ENCODE data around the gene LAMA5.
A peak's percentile ranks its signal among the peaks of the same experiment; 100 is the strongest.

Gene LAMA5

GRCh38 chr20:62311832-62312661 lies 55.1 kb downstream of the LAMA5 start:
- DNase-seq, result no peak

- no peak for DNase-seq
Observed at GRCh38 chr20:62311150-62311549, 56.0 kb downstream of the LAMA5 start.

DNA sequence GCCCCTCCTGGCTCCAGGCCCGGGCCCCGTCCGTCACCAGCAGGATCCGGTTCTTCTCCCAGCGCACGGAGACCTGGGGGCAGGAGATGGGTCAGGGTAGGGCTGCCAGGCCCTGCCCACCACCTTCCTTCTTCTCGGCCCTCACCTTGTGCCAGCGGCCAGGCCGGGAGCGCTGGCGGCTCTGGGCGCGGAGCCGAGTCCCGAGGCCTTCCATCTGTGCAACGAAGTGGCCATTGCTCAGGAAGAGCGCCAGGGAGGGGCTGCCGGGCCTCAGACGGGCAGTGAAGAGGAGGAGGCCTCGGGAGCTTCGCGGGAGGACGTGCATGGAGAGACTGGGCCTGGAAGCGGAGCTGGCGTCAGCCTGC lies 56.4 kb downstream of the LAMA5 start:
- no peak for DNase-seq

- no peak for DNase-seq
Observed at GRCh38 chr20:62309947-62310756, 57.0 kb downstream of the LAMA5 start.

GRCh38 chr20:62309198-62309944 lies 57.7 kb downstream of the LAMA5 start:
- DNase-seq, result no peak

DNA sequence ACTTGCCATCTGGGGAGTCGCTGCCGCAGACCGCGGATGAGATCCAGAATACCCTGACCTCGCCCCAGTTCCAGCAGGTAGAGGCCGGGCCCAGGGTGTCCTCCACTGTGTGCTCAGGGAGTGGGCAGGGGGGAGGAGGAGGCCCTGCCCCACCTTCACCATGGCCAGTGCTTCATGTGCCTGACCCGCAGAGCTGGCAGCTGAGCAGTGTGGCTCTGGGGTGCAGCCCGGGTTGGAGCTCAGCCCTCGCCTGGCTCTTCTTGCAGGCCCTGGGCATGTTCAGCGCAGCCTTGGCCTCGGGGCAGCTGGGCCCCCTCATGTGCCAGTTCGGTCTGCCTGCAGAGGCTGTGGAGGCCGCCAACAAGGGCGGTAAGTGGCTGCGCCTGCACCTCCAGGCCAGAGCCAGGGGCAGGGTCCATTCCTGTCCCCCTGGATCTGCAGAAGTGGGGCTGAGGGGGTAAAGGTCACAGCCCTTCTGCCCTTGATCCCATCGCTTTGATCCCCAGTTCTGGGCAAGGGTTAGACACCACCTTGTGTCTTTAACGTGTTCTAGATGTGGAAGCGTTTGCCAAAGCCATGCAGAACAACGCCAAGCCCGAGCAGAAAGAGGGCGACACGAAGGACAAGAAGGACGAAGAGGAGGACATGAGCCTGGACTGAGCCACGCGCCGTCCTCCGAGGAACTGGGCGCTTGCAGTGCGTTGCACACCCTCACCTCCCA lies 58.9 kb downstream of the LAMA5 start:
- DNase-seq, result no peak

- DNase-seq, result peak; percentile 5
Observed at GRCh38 chr20:62307226-62308101, 59.6 kb downstream of the LAMA5 start.

DNA sequence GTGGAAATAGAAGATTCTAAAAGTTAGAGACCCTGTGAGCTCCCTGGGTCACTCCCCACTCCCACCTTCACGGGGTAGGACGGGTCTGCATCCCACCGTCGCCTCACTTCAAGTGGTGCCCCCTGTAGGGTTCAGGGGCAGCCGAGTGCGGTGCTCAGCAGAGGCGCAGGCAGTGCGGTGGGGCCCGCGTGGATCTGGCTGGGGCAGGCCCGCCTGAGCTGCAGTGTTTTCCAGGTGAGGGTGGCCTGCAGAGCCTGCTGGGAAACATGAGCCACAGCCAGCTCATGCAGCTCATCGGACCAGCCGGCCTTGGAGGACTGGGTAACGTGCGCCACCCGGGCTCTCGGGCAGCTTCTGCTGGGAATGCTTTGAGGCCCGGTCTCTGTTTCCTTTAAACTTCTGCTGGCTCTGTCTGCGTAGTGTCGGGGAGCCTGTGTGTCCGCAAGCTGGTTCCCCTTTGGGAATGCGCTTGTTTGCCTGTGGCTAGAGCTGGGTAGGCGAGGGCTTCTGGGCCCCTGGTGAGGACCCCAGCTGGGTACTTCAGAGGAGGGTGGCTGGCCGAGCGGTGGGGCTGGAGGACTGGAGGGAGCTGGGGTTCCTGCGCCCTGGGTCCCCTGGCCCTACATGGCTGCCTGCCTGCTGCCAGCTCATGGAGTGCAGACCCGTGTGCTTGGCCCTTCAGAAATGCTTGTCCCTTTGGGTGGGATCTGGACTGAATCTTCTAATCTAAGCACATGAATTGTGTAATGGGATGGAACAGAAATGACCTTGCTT lies 60.5 kb downstream of the LAMA5 start:
- no peak for DNase-seq

DNA sequence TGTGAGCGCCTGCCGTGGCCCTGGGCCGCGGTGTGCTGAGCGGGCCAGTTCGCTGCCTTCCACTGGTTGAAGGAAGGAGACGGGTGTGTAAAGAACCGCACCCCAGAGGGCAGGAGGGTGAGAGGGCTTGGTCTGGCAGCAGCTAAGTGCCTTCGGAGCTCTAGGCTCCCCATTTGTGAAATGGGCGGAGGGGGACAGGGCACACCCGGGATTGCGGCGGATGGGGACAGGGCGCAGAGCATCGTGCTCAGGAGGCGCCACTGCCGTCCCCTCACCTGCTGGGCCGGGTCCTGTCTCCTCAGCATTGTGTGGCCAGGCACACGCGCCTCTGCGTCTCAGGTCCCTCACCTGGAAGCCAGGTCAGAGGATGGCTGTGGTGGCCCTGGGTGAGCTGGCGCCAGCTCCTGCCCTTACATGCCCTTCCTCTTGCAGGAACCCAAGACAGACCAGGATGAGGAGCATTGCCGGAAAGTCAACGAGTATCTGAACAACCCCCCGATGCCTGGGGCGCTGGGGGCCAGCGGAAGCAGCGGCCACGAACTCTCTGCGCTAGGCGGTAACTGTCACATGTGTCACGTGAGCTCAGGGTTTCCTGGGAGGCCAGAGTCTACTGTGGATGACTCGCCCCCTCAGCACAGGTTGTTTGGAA lies 61.2 kb downstream of the LAMA5 start:
- no peak for DNase-seq

DNA sequence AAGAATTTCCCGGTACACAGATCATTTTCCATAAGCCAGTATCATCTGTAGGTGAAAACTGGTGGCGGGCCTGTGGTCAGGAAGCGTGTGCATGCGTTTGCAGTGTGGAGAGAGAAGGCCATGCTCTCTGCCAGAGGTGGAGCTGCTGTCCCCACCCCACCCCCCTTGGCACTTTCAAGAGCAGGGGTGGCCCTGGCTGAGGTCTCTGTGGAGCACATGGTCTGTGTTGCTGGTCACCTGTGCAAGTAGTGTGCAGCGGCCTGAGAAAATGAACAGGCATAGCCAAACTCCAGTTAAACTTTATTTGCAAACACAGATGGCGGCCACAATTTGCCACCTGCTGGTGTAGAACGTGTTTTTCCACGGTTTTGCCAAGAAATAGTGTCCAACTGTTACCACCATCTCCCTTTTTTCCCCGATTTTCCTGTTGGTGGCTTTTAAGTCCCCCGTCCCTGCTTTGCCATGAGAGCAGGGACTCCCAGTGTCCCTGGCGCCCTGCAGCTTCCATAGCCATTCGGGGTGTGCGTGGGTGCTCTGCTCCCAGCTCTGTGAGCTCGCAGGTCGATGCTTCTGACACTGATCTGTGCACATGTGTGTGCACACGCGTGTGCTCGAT lies 61.9 kb downstream of the LAMA5 start:
- no peak for DNase-seq

- no peak for DNase-seq
Observed at GRCh38 chr20:62304331-62305148, 62.6 kb downstream of the LAMA5 start.

GRCh38 chr20:62303340-62304226 lies 63.5 kb downstream of the LAMA5 start:
- DNase-seq, result peak; percentile 27

- DNase-seq, result no peak
Observed at GRCh38 chr20:62303062-62303339, 64.1 kb downstream of the LAMA5 start.

DNA sequence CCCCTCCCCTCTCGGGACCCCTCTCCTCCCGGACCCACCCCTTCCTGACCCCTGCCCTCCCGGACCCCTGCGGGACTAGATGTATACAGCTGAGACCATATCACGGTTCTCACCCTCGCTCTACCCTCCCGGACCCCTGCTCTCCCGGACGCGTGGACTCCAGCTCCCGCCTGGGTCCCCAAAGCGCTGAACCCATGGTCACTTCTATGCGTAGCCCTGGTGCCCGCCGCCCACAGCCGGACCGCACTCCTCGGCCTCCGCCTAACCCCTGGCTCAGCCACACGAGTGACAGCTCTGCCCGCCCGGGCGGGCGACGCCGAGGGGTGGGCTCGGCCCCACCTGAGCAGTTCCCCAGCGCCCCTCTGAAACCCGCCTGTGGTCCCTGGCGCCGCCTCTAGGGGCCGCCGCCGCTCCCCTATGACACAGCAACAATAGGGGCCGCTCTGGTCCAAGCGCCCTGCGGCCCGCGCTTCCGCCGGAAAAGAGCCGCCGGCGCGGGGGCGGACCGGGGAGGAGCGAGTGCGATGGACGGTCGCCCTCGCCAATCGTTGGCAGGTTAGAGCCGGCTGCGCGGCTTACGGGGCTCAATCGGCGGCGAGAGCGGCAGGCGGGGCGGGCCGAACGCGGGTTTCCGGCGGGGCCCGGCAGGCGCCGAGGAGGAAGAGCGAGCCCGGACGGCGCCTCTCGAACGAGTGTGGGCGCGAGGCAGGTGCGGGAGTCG lies 64.6 kb downstream of the LAMA5 start, which contains the start of gene ADRM1:
ADRM1 (plus strand) TSS at position 657 of the 721 bp plus-strand sequence. CDS start 572 bp downstream, outside the sequence.
- DNase-seq, result peak; percentile 95

DNA sequence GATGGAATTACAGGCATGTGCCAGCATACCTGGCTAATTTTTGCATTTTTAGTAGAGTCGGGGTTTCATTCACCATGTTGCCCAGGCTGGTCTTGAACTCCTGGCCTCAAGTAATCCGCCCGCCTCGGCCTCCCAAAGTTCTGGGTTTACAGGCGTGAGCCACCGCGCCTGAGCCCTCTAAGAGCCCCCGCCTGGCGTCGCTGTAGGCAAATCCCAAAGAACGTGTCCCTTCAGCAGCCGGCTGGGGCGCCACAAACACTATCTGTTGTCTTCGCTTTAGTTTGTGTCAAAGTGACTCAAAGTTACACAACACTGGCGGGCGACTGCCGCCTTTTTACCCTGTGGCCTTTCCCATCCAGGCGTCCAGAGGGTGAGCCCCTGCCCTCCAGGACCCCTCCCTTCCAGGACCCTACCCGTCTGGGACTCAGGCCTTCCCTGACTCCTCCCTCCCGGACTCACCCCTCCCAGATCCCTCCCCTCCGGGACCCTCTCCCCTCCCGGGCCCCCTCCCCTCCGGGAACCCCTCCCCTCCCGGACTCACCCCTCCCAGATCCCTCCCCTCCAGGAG lies 65.3 kb downstream of the LAMA5 start:
- peak; percentile 92 for DNase-seq

DNA sequence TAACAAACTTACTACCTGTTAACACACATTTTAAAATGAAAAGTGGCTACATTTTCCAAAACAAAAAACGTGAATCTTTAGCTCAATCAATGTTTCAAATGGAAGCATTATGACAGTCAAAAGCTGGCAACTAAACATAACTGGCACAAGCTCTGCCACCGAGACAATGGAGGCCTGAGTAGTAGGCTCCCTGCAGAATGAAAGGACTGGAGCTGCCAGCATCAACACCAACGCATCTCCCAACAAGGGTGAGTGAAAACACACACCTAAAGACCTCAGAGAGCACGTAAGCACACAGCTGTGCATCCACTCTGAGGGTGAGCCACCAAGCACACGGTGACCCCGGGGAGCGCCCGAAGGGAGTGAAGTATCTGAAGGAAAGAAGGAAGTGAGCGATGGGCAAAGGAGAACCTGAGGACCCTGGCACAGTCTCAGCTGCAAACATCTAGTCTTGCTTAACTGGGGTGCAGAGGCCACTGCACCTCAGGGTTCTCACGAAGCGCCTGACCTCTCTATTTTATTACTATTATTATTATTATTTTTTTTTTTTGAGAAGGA lies 65.9 kb downstream of the LAMA5 start:
- DNase-seq, result no peak

- DNase-seq, result no peak
Observed at GRCh38 chr20:62300319-62300718, 66.8 kb downstream of the LAMA5 start.
